ENCODE measurements around the gene SLC6A1. TPM values are rescaled to one million over a fixed set of nuclear protein-coding genes. Genes with fewer than 3 reads are reported as not detected.

Gene SLC6A1
- total and polyA plus RNA-seq, 12 donors = 0.55 to 2.7 (median 1.7) TPM

- TF ChIP-seq CTCF (IDR thresholded peaks at IDR 0.05) = no peak
Measured at GRCh38 chr3:11054739-11055438, 62.3 kb downstream of the SLC6A1 start.

DNA sequence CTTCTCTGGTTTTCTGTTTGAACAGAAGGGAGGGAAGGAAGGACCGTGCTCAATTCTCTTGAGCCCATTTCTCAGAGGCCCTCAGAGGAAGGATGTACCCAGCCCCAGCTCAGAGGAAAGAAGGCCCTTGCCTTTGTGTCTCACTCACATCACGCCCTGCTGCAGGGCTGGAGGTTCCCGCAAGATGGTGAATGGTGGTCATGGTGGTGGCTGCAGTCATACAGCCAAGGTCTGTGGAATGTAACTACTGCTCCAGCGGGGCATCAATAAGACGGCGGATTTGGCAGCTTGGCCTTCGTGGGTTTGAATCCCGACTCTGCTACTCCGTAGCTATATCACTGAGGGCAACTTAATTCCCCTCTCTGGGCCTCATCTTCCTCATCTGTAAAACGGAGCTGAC is 62.9 kb downstream of the SLC6A1 start:
- no peaks in the 10 kb centered on the region for H3K36me3 ChIP-seq
- no peaks in the 10 kb centered on the region for H3K9me3 ChIP-seq
- TF ChIP-seq CTCF (IDR thresholded peaks at IDR 0.05) = no peak
- no peak overlapping the region for H3K4me3 ChIP-seq
- ATAC-seq (no peak), DNase-seq (no peak)
- peaks cover 0 to 8% (median 1%) of the 10 kb centered on the region in 9 donors for H3K4me1 ChIP-seq
- intact Hi-C loops (cut with DNase I) = loop anchor here in 5 of 10 donors (5.0 kb wide), 4 partner anchors 108 to 298 kb away; no protein-coding TSS in a partner anchor
- 83 to 86% methylated on average over 10 of the region's 10 CpGs for WGBS, 2 donors
- peaks cover 0 to 73% (median 43%) of the 10 kb centered on the region in 7 donors for H3K27me3 ChIP-seq
- no peak overlapping the region for H3K27ac ChIP-seq

More at GRCh38 chr3:11054739-11055438, 62.3 kb downstream of the SLC6A1 start:
- H3K27ac ChIP-seq = no peak overlapping the region
- peaks cover 0 to 4% (median 0%) of the 10 kb centered on the region in 9 donors for H3K4me1 ChIP-seq
- H3K27me3 ChIP-seq = peaks cover 0 to 73% (median 45%) of the 10 kb centered on the region in 7 donors
- ATAC-seq (no peak), DNase-seq (no peak)
- no peak overlapping the region for H3K4me3 ChIP-seq
- no peaks in the 10 kb centered on the region for H3K36me3 ChIP-seq
- intact Hi-C loops (cut with DNase I) = loop anchor here in 5 of 10 donors (5.0 kb wide), 4 partner anchors 108 to 298 kb away; no protein-coding TSS in a partner anchor
- WGBS, 2 donors = 78 to 81% methylated on average over 17 of the region's 17 CpGs
- H3K9me3 ChIP-seq = no peaks in the 10 kb centered on the region

- H3K4me3 ChIP-seq = no peak overlapping the region
- no peaks in the 10 kb centered on the region for H3K9me3 ChIP-seq
- TF ChIP-seq CTCF (IDR thresholded peaks at IDR 0.05) = no peak
- DNase-seq (no peak), ATAC-seq (no peak)
- intact Hi-C loops (cut with DNase I) = loop anchor here in 5 of 10 donors (5.0 kb wide), 4 partner anchors 109 to 299 kb away; no protein-coding TSS in a partner anchor
- H3K4me1 ChIP-seq = peaks cover 0 to 15% (median 7%) of the 10 kb centered on the region in 9 donors
- H3K27ac ChIP-seq = no peak overlapping the region
- H3K27me3 ChIP-seq = peaks cover 0 to 68% (median 42%) of the 10 kb centered on the region in 7 donors
- H3K36me3 ChIP-seq = no peaks in the 10 kb centered on the region
- WGBS, 2 donors = 64 to 67% methylated on average over 8 of the region's 8 CpGs
Measured at GRCh38 chr3:11056531-11057050, 64.0 kb downstream of the SLC6A1 start.

GRCh38 chr3:11057655-11058054 is 65.1 kb downstream of the SLC6A1 start:
- H3K36me3 ChIP-seq = no peaks in the 10 kb centered on the region
- no peaks in the 10 kb centered on the region for H3K9me3 ChIP-seq
- intact Hi-C loops (cut with DNase I) = loop anchor here (2.0 to 5.0 kb wide), 10 partner anchors 107 to 300 kb away; no protein-coding TSS in a partner anchor
- no peak overlapping the region for H3K4me3 ChIP-seq
- H3K27me3 ChIP-seq = peaks cover 0 to 62% (median 35%) of the 10 kb centered on the region in 7 donors
- H3K4me1 ChIP-seq = peaks cover 0 to 15% (median 7%) of the 10 kb centered on the region in 9 donors
- no peak for ATAC-seq
- DNase-seq = no peak
- 79 to 82% methylated on average over 4 of the region's 4 CpGs for WGBS, 2 donors
- no peak overlapping the region for H3K27ac ChIP-seq
- no peak for TF ChIP-seq CTCF (IDR thresholded peaks at IDR 0.05)
